NCI-H1930 (cell line): ENCODE results near the gene HDAC3.
"Not testable (repeated sequence)": the region's sequence is repeated elsewhere in the genome, so short reads cannot be mapped to it uniquely, and the experiment has no call there.

Source experiments
- DNase-seq, 2 experiments: peaks; one replicate each; lab custom pipeline; 2025; lab: John Stamatoyannopoulos, UW

The HDAC3 gene

DNA sequence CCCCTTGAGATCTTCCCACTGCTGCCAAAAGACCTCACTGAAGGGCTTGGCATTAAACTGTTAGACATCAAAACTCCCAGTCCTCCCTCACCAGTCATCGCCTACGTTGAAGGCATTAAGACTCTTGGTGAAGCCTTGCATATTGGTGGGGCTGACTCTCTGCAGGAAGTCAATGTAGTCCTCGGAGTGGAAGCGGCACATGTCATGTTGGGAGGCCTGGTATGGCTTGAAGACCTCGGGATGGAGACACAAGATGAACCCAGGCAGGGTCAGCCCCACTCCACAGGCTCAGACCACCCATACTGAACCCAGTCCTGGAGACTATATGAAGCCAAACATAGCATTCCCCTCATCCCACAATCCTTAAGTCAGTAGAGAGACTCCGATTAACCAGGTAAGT is 1.9 kb downstream of the HDAC3 start:
- no peak for DNase-seq

DNA sequence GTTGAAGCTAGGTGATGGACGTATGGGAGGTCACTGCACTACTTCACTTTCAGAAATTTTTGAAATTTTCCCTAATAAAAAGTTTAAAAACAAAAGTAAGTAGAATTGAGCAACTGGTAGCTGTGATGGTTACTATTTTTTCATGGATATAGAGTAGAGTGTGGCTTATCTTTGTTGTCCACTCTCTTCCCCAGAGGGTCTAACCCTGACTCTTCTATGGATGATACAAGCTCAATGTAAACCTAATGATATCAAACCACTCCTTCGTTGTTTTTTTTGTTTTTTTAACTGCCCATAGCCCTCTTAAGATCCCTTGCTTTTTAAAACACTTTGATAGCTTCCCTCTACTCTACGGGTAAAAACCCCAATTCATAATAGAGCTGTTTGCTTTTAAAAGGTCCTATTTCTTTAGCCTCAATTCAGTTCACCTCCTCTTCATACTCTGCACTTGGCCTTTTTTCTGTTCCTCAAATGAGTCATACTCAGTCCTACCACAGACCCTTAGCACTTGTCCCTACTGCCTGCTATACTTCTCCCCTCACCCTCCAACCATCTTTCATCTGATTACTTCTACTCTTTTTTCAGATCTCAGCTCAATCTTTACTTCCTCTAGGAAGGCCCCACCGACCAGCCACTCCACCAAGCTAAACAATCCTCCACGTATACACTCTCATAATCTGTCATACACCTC is 2.6 kb downstream of the HDAC3 start:
- DNase-seq: no peak

DNA sequence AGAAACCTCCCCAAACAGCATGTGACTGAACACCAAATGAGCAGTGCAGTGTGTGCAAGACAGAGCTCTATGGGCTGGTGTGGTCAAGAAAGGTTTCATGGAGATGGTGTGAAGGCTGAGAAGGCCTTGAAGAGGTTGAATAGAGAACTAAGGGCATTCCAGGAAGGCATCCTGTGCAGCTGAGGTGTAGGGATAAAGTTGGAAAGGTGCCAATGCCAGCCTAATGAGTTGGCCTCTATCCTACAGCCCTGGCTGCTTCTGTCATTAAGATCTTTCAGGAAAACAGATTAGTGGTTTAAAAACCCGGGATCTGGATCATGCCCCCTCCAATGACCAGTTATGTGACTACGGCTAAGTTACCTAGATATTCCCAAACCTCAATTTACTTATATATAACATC is 4.0 kb downstream of the HDAC3 start:
- no peak for DNase-seq

- DNase-seq: no peak
Observed at GRCh38 chr5:141630570-141631140, 6.0 kb downstream of the HDAC3 start.

DNA sequence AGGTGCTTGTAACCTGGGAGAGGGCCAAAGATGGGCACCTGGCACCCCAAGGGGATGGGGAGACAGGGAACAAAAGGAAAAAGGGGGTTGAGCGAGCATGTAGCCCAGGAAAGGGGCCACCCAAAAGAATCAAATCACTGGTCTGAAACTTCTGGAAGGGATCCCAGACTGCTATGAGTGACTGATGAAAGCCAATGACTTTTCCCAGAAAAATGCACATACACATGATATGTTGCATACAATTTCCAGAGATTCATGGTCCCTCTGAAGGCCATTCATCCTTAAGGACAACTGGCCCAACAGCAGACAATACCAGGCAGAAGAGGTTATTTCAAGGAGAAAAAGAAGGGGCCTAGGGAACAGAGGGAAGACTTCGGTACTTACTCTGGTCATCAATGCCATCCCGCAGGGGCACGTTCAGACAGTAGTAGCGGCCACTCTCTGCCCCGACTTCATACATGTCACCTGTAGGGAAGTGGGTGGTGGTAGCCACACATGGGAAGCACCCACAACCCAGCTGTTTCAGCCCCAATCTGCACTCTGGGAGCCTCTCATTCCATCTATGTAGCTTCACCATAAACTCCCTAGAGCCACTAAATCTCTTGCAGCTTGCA is 8.4 kb downstream of the HDAC3 start:
- DNase-seq: no peak

DNA sequence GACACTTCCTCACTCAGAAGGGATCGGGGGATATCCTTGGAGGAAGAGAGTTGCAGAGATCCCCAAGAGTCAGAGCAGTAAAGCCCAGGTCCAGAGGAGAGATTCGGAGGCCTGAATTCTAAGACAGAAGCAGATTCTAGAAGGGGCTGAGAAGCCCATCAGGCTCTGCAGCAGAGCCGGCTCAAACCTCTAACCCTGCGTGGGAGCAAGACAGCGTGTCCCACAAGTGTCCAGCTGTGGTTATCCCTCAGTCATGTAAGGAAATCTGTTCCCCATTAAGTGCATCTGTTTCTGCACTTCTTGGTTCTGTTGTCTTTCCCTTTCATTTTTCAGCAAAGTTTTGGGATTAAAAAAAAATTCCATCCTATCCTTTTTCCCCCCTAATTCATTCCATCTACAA is 13.0 kb downstream of the HDAC3 start:
- DNase-seq: no peak

GRCh38 chr5:141623186-141623585 is 13.5 kb downstream of the HDAC3 start:
- DNase-seq: no peak

GRCh38 chr5:141618804-141619554 is 17.7 kb downstream of the HDAC3 start, which contains the start of gene DIAPH1:
DIAPH1 (minus strand) TSS chr5:141619000; CDS start chr5:141618914, 86 bp downstream.
- DNase-seq: peak; percentile 89

- DNase-seq: no peak
Observed at GRCh38 chr5:141618030-141618803, 18.4 kb downstream of the HDAC3 start.

DNA sequence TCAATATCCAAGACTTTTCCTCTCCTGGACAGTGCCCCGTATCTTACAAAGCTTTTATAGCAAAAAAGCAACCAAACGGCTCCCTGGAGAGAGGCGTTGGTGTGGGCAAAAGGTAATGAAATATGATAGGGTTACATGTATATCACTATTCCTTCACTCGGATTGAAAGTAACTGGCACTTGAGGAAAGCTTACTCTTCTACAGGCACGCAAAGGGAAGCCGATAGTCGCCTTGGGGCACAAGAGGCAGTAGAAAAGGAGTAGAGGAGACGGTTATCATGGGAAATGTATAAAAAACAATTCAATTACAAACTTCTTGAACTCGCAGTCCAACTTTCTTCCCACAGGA is 19.0 kb downstream of the HDAC3 start:
- DNase-seq: no peak

- no peak for DNase-seq
Observed at GRCh38 chr5:141617128-141617527, 19.5 kb downstream of the HDAC3 start.

- no peak for DNase-seq
Observed at GRCh38 chr5:141615991-141616720, 20.5 kb downstream of the HDAC3 start.

GRCh38 chr5:141613344-141613743 is 23.3 kb downstream of the HDAC3 start:
- no peak for DNase-seq

GRCh38 chr5:141611289-141611688 is 25.4 kb downstream of the HDAC3 start:
- no peak for DNase-seq

GRCh38 chr5:141609921-141610320 is 26.7 kb downstream of the HDAC3 start:
- not testable (repeated sequence) for DNase-seq

DNA sequence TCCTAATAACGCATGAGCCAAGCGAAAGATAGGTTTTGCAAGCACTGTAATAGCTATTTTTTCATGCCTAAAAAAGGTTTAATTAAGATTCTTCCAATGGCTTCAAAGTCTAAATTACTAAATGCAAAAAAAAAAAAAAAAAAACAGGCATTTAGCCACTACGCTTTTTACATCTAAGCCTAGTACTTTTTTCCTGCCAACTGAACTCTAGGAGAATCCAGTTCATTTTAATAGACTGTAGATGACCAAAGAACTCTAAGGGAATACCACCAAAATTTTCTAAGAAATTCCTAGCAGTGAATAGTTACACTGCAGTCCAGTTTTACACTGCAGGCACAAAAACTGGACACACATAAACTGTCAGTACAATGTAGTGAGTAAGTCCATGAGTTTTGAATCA is 27.6 kb downstream of the HDAC3 start:
- DNase-seq: no peak

- no peak for DNase-seq
Observed at GRCh38 chr5:141608557-141608956, 28.1 kb downstream of the HDAC3 start.

GRCh38 chr5:141608046-141608445 is 28.6 kb downstream of the HDAC3 start:
- no peak for DNase-seq

GRCh38 chr5:141605523-141606277 is 30.9 kb downstream of the HDAC3 start:
- no peak for DNase-seq

- no peak for DNase-seq
Observed at GRCh38 chr5:141603923-141604717, 32.5 kb downstream of the HDAC3 start.
